A549 (cell line): ENCODE results near the gene SMIM44. TPM values are rescaled to one million over a fixed set of nuclear protein-coding genes. Genes with fewer than 3 reads are reported as not detected.

Experiments used
- ATAC-seq, 2 experiments: fragments of 200-7000 bp in 1 of 2; fragments of >200 bp in 1 of 2; cut with Nextera tagmentation in 1 of 2; cut with Tn5 transposase in 1 of 2; 3 replicates each; pipeline versions ENCODE4 v1.8.0 to v1.9.1; 2018 to 2020; ENCODE audit warnings: mild to moderate bottlenecking in 1 of 2, moderate library complexity in 1 of 2
- CTCF ChIA-PET: fragments of 300-600 bp; sonication (Branson Sonifier 250); formaldehyde crosslinking; extraction: SDS; loops from one replicate; lab custom pipeline; 2021; ENCODE audit warnings: antibody characterized with exemption, inconsistent platforms; lab: Yijun Ruan, JAX
- POLR2A ChIA-PET: fragments of 350-600 bp; formaldehyde crosslinking; extraction: SDS; loops from one replicate; lab custom pipeline; 2021; ENCODE audit warnings: antibody characterized with exemption, inconsistent platforms; lab: Yijun Ruan, JAX
- DNase-seq, 2 experiments: peaks; one replicate each; pipeline versions ENCODE4 v3.0.0 to v3.0.0-alpha.2; 2011 to 2016; ENCODE audit warnings: low read depth in 1 of 2, low spot score in 1 of 2
- FAIRE-seq: peaks from 2 replicates; lab custom pipeline; 2011; peaks lifted over from hg19 to GRCh38; lab: Jason Lieb, UNC
- H3K27ac ChIP-seq, 2 experiments: fragments of >200 bp; sonication (Bioruptor Twin); formaldehyde crosslinking; 3 replicates each; pipeline ENCODE4 v1.5.1; 2016 to 2017
- H3K4me1 ChIP-seq: fragments of >200 bp; sonication (Bioruptor Twin); formaldehyde crosslinking; 3 replicates; pipeline ENCODE4 v1.6.1; 2016
- H3K4me2 ChIP-seq: fragments of >200 bp; sonication (Bioruptor Twin); formaldehyde crosslinking; 3 replicates; pipeline ENCODE4 v1.6.1; 2016
- H3K4me3 ChIP-seq: fragments of >200 bp; sonication (Bioruptor Twin); formaldehyde crosslinking; 3 replicates; pipeline ENCODE4 v1.5.1; 2016
- H3K9me3 ChIP-seq: fragments of >200 bp; sonication (Bioruptor Twin); formaldehyde crosslinking; 3 replicates; pipeline ENCODE4 v1.6.1; 2016
- BHLHE40 ChIP-seq: IDR thresholded peaks from 2 replicates; pipeline ENCODE4 v1.6.1; 2012; ENCODE audit warnings: low read depth, low read length, inconsistent platforms
- CBX2 ChIP-seq: fragments of 200-600 bp; sonication (generic); IDR thresholded peaks from 2 replicates; pipeline ENCODE4 v1.6.1; 2016; ENCODE audit warnings: low read depth, mild to moderate bottlenecking, borderline replicate concordance
- CEBPB ChIP-seq, 2 experiments: fragments of >200 bp in 1 of 2; sonication (Bioruptor Twin) in 1 of 2; formaldehyde crosslinking in 1 of 2; IDR thresholded peaks; 2 replicates each; pipeline ENCODE4 v1.6.1; 2012 to 2016
- GATA3 ChIP-seq: IDR thresholded peaks from 2 replicates; pipeline ENCODE4 v1.6.1; 2012; ENCODE audit warnings: borderline replicate concordance
- HDAC2 ChIP-seq: fragments of 200-600 bp; sonication (generic); IDR thresholded peaks from 2 replicates; pipeline ENCODE4 v1.6.1; 2016
- MAZ ChIP-seq: fragments of 150-350 bp; IDR thresholded peaks from 2 replicates; pipeline ENCODE4 v1.6.1; 2014; ENCODE audit warnings: antibody characterized with exemption, low read depth, low read length, borderline replicate concordance
- NFE2L2 ChIP-seq: fragments of 150-350 bp; conservative IDR thresholded peaks from 2 replicates; pipeline ENCODE4 v1.6.1; 2014; ENCODE audit warnings: low read length
- PBX3 ChIP-seq: IDR thresholded peaks from 2 replicates; pipeline ENCODE4 v1.6.1; 2012
- POLR2AphosphoS2 ChIP-seq: conservative IDR thresholded peaks from 2 replicates; pipeline ENCODE4 v1.6.1; 2012; ENCODE audit warnings: low read length, improper control_type of control experiment, inconsistent platforms
- RARB ChIP-seq: fragments of 250-450 bp; sonication (Bioruptor Pico); IDR thresholded peaks from 2 replicates; pipeline ENCODE4 v1.8.0; 2021; ENCODE audit warnings: mild to moderate bottlenecking, moderate library complexity
- TP53 ChIP-seq: fragments of 250-450 bp; sonication (Bioruptor Pico); IDR thresholded peaks from 2 replicates; pipeline ENCODE4 v1.5.0; 2021; ENCODE audit warnings: mild to moderate bottlenecking, moderate library complexity
- USF2 ChIP-seq: fragments of 450-650 bp; IDR thresholded peaks from 2 replicates; pipeline ENCODE4 v1.6.1; 2014; ENCODE audit warnings: antibody characterized with exemption
- ZNF302 ChIP-seq: fragments of 250-450 bp; sonication (Bioruptor Pico); IDR thresholded peaks from 2 replicates; pipeline ENCODE4 v1.9.0; 2021; ENCODE audit warnings: inconsistent platforms, mild to moderate bottlenecking, moderate library complexity
- WGBS: methylation state at CpG from one replicate; pipeline ENCODE4 v1.1.6; 2017; ENCODE audit errors: missing lambda C conversion rate; 5-methylcytosine and 5-hydroxymethylcytosine counted together
- polyA plus RNA-seq, 4 experiments: library from polyadenylated mRNA; depleted of rRNA in 3 of 4; stranded (reverse); fragments of >200 nt; fragmentation: RNase III in 1 of 4; extraction: RNeasy Plus Mini Kit Qiagen cat#74134 plus additional on column Dnase treatment in 1 of 4; gene quantifications; 2 replicates in 3 of 4; 3 replicates in 1 of 4; pipeline ENCODE4 v1.2.3, GENCODE V29; 2011 to 2017
- TF ChIP-seq, protein P1 (sequence below): IDR thresholded peaks from 2 replicates; pipeline ENCODE4 v1.6.1; 2012; ENCODE audit warnings: low read depth, borderline replicate concordance
- TF ChIP-seq, protein P2 (sequence below): fragments of 150-350 bp; IDR thresholded peaks from 2 replicates; pipeline ENCODE4 v1.6.1; 2014; ENCODE audit warnings: low read depth, mild to moderate bottlenecking, low read length

Gene SMIM44
- polyA plus RNA-seq, 2 of the 4 experiments (the other 2 are of a cell fraction) = not detected

DNA sequence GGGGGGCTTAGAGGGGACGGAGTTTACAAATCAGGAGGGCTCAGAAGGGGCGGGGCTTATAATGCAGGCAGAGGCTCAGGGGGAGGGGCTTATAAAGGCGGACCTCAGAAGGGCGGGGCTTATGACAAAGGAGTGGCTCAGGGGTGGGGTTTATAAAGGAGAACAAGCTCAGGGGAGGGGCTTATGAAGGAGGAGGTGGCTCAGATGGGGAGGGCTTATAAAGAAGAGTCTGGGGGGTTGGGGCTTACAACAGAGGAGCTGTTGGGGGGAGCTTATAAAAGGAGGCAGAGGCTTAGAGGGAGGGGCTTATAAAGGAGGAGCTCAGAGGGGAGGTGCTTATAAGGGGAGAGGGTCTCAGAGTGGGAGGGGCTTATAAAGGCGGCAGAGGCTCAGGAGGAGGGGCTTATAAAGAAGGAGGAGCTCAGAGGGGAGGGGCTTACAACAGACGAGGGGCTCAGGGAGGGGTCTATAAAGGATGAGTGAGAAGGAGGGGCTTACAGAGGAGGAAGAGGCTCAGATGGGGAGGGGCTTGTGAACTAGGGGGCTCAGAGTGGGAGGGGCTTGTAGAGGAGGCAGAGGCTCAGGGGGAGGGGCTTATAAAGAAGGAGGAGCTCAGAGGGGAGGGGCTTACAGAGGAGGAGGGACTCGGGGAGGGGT, 3.9 kb downstream of the SMIM44 start:
- TF ChIP-seq GATA3 (no peak), BHLHE40 (no peak), TP53 (CRISPR knock-in tag) (no peak), MAZ (no peak), CBX2 (no peak), USF2 (no peak), CEBPB (IDR thresholded peaks at IDR 0.05) (no peak), POLR2AphosphoS2 (no peak), HDAC2 (no peak), ZNF302 (CRISPR knock-in tag) (no peak), PBX3 (no peak)
- TF ChIP-seq, protein P1, sequence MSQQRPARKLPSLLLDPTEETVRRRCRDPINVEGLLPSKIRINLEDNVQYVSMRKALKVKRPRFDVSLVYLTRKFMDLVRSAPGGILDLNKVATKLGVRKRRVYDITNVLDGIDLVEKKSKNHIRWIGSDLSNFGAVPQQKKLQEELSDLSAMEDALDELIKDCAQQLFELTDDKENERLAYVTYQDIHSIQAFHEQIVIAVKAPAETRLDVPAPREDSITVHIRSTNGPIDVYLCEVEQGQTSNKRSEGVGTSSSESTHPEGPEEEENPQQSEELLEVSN = no peak
- TF ChIP-seq, protein P2, sequence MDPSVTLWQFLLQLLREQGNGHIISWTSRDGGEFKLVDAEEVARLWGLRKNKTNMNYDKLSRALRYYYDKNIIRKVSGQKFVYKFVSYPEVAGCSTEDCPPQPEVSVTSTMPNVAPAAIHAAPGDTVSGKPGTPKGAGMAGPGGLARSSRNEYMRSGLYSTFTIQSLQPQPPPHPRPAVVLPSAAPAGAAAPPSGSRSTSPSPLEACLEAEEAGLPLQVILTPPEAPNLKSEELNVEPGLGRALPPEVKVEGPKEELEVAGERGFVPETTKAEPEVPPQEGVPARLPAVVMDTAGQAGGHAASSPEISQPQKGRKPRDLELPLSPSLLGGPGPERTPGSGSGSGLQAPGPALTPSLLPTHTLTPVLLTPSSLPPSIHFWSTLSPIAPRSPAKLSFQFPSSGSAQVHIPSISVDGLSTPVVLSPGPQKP = no peak
- ATAC-seq = peak in 1 of 2 experiments; percentile 56; a peak in 3 of 6 replicates
- ChIA-PET POLR2A (no interaction called here), CTCF (interaction anchor here (1.6 to 2.0 kb wide), 3 partner anchors 50 to 175 kb away, joined by 4 to 7 read pairs (median 4); no protein-coding TSS in a partner anchor)
- no peak for FAIRE-seq
- DNase-seq = peak in 1 of 2 experiments; percentile 66
- peak overlapping the region; percentile 64 for H3K4me2 ChIP-seq
- H3K9me3 ChIP-seq = no peaks in the 10 kb centered on the region
- WGBS = 3% methylated on average over 4 of the region's 7 CpGs
- H3K4me1 ChIP-seq = peaks cover 2% of the 10 kb centered on the region; the same call in 2 of the 3 replicates
- 0 out of 6 replicates have a peak overlapping the region, but pooled peaks of 1 of the 2 experiments have one; percentile 21 for H3K27ac ChIP-seq
- H3K4me3 ChIP-seq = no peak overlapping the region

GRCh38 chr19:3478409-3479176, 4.6 kb downstream of the SMIM44 start:
- TF ChIP-seq TP53 (CRISPR knock-in tag) = no peak
- no peak for TF ChIP-seq RARB (CRISPR knock-in tag)
- no peak for TF ChIP-seq GATA3
- no peak for TF ChIP-seq NFE2L2
- TF ChIP-seq, protein P1 = no peak
- TF ChIP-seq, all 56 proteins: peak for 0
- H3K27ac ChIP-seq = 0 out of 6 replicates have a peak overlapping the region, but pooled peaks of 1 of the 2 experiments have one; percentile 21
- FAIRE-seq (no peak), ATAC-seq (peak in 1 of 2 experiments; percentile 4; a peak in 2 of 6 replicates), DNase-seq (no peak)
- peak overlapping the region; percentile 64 for H3K4me2 ChIP-seq
- no peak overlapping the region for H3K4me3 ChIP-seq
- POLR2A ChIA-PET = no interaction called here
- WGBS = 45% methylated on average over 13 of the region's 27 CpGs
- H3K9me3 ChIP-seq = no peaks in the 10 kb centered on the region
- H3K4me1 ChIP-seq = peaks cover 8% of the 10 kb centered on the region; the same call in 2 of the 3 replicates
- CTCF ChIA-PET = interaction anchor here (0.6 to 2.0 kb wide), 5 partner anchors 50 to 183 kb away, joined by 3 to 7 read pairs (median 4); no protein-coding TSS in a partner anchor
